Measurements from ENCODE around the gene ZDHHC14.
"Not testable (repeated sequence)": the region's sequence is repeated elsewhere in the genome, so short reads cannot be mapped to it uniquely, and the experiment has no call there.

The ZDHHC14 gene

DNA sequence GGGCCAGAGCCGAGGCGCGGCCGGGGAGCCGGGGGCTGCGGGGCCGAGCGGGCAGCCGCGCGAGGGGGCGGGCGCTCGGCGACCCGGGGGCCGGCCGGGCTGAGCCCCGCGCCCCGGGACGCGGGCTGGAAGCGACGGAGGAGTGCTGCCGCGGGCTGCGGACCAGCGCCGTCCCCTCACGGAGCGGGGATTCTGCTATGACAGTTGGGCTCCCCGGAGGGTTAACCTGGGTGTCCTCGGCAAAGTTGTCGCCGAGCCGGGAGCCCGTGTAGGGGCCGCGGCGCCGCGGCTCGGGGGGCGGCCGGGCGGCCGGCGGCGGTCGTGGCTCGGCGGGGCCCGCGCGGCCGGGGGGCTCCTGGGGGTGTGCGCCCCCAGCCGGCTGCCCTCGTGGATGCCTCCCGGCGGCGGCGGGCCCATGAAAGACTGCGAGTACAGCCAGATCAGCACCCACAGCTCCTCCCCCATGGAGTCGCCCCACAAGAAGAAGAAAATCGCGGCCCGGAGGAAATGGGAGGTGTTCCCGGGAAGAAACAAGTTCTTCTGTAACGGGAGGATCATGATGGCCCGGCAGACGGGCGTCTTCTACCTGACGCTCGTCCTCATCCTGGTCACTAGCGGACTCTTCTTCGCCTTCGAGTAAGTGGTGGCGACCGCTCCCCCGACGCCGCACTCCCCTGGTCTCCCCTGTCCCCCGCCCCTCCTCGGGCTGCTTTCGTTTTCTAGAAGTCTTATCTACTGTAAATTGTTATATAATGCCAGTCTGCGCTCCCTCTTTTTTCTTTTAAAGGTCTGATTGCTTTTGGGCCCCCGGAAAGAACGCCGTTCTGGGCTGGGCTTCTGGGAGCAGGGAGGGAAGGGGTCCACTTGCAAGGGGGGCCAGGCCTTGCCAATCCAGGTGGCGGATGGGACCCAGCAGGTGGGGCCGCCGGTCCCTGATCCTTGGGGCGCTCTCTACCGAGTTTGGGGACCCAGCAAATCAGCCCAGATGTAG is 936 bp downstream of the ZDHHC14 start:
- peak; percentile 32 to 60 for DNase-seq

GRCh38 chr6:157382821-157383220 is 1.8 kb downstream of the ZDHHC14 start:
- no peak for DNase-seq

- DNase-seq: no peak
Observed at GRCh38 chr6:157383471-157383870, 2.5 kb downstream of the ZDHHC14 start.

DNA sequence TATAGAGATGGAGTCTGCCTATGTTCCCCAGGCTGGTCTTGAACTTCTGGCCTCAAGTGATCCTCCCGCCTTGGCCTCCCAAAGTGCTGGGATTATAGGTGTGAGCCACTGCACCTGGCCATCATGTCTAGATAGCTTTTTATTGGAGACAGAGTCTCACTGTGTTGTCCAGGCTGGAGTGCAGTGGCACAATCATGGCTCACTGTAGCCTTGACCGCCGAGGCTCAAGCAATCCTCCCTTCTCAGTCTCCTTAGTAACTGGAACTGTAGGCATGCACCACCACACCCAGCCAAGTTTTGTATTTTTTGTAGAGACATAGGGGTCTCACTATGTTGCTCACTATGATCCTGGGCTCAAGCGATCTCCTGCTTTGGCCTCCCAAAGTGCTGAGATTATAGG is 4.0 kb downstream of the ZDHHC14 start:
- not testable (repeated sequence) for DNase-seq

DNA sequence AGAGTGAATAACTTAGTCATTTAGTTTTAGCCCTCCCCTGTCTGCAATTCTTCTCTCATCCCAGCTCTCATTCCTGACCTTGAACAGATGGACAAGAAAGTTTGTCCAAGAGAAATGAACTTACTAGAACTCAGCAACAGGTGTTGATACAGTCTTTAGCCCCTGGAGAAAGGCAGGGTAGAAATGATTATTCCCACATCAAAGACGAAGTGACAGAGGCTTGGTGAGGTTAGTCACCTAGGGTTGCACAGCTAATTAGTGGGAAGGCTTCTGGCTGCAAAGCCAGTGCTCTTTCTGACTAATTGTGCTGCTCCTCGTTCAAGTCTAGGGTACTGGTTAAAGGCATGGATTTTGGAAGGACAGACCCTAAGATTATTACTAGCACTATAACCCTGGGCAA is 4.5 kb downstream of the ZDHHC14 start:
- DNase-seq: no peak

DNA sequence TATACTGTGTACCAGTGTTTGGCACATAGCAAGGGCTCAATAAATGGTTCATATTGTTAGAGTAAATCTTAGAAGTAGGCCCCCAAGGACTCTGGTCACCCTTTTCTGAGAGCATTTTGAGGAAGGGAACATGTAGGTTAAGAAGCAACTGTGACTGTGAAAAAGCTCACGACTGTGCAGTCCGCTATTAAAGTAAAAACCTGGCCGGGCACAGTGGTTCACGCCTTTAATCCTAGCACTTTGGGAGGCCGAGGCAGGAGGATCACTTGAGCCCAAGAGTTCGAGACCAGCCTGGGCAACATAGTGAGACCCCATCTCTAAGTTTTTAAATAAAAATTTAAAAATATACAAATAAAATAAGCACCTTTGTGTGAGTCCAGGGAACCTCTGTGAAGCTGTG is 5.0 kb downstream of the ZDHHC14 start:
- no peak for DNase-seq

DNA sequence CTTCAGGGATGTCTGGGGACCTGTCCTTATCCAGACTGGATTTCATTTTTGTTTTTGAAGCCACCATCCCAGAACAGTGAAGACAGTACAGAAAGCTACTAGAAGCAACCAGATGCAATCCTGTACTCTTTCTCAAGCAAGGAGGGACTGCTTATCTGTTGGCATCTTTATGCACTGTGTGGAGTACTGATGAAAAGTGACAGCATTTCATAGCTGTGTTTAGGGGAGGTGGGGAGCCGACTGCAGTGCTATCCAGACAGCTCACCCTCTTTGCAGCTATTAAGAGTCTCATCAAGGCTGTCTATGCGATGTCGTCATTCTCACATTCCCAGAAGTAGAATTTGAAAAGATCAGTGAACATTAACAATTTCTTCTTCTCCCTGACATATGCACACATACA is 5.5 kb downstream of the ZDHHC14 start:
- DNase-seq: no peak

- DNase-seq: no peak
Observed at GRCh38 chr6:157388924-157389323, 7.9 kb downstream of the ZDHHC14 start.

DNA sequence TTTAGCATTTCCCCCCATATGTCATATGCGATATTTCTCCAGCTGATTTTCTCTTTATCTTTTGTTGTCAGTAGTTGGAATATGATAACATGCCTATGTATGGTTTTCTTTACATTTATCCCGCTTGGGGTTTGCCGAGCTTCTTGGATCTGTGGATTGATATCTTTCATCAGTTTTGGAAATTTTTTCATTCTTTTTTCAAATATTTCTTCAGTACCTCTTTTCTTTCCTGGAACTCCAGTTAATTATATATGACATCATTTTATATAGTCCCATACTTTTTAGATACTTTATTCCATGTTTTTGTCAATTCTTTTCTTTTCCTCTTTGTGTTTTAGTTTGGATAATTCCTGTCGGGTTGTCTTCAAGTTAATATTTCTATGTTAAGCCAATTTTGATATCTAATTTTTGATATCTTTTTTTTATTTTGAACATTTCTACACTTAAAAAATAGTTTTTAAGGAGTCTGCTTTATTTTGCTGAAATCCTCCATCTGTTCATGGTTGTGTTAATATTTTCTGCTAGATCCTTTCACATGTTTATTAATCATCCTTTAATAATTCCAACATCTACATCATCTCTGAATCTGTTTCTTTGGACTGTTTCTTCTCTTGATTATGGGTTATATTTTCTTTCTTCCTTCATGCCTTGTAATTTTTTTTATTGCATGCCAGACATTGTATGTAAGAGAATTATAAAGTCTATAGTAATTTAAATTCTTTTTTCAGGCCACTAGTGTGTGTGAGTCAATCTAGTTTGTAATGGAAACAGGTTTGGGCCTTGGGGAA is 9.5 kb downstream of the ZDHHC14 start:
- DNase-seq: no peak

DNA sequence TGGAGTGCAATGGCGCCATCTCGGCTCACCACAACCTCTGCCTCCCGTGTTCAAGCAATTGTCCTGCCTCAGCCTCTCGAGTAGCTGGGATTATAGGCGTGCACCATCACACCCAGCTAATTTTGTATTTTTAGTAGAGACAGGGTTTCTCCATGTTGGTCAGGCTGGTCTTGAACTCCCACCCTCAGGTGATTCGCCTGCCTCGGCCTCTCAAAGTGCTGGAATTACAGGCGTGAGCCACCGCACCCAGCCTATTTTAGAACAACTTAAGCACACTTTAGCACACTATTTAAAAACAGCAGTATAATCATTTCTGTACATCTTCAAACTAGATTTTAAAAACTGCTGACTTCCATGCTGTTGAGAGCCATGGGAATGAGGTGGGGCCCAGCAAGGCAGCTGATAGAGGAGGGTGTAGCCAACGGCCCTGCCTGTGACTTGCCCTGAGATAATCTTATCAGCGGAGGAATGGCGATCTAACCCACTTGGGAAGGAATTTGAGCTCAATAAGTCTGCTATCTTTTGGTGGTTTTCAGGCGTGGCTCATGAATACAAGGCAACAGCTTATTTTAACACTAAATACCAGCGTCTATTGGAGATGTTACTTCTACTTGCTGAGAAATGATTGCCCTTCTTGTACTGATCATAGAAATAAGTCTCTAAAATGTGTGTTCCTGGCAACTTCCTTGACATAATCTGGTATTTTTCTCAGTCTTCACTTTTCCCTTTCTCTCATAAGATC is 12.1 kb downstream of the ZDHHC14 start:
- DNase-seq: no peak

DNA sequence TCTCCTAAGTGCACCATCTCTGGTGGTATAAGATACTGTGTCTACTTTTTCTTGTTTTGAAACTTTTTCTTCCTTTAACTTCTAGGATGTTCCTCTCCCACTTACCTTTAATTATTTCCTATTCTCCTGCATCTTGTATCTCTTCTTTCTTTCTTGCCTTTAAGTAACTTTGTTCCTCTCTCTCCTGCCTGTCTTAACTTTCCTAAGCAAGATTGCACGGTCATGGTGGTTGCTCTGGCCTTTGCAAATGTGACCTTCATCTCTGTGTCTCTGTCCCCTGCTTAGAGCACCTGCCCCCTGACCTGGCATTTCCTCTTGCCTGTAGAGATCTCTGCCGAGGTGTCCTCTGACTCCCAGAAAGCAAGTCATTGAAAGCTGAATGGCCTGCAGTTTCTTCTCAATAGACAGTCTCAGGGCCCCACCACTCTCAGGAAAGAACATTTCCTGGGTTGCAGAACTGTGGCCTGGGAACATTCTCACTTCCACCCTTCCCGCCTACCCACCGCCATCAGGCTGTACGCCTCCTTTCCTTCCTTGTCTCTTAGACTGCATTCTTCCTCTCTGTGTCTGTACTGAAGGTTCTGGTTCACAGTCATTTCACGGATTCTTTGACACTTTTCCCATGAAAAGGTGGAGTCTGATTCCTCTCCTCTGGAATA is 12.8 kb downstream of the ZDHHC14 start:
- no peak for DNase-seq

DNA sequence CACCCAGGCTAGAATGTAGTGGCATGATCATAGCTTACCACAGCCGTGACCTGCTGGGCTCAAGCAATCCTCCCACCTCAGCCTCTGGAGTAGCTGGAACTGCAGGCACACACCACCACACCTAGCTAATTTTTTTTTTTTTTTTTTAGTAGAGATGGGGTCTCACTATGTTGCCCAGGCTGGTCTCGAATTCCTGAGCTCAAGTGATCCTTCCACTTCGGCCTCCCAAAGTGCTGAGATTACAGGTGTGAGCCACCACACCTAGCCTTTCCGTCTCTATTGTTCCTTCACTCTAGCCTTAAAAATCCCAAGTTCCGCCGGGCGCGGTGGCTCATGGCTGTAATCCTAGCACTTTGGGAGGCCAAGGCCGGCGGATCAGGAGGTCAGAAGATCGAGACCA is 14.2 kb downstream of the ZDHHC14 start:
- not testable (repeated sequence) for DNase-seq

GRCh38 chr6:157396026-157396425 is 15.0 kb downstream of the ZDHHC14 start:
- DNase-seq: no peak

DNA sequence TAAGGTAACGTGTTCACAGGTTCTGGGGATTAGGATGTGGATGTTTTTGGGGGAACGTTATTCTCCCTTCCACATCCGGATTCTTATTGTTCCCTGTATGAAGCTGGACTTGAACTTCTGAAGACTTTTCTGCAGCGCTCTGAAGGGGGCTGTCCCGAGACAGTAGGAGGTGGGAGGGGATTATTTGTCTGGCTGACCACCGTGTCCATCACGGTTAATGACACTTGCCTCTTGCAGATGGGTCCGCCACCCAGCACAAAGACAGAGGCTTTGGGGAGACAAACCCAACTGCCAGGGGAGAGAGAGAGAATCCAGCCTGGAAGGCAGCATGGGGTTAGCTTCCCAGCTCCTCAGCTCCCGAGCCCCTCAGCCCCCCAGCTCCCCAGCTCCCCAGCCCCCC is 16.7 kb downstream of the ZDHHC14 start:
- DNase-seq: no peak

DNA sequence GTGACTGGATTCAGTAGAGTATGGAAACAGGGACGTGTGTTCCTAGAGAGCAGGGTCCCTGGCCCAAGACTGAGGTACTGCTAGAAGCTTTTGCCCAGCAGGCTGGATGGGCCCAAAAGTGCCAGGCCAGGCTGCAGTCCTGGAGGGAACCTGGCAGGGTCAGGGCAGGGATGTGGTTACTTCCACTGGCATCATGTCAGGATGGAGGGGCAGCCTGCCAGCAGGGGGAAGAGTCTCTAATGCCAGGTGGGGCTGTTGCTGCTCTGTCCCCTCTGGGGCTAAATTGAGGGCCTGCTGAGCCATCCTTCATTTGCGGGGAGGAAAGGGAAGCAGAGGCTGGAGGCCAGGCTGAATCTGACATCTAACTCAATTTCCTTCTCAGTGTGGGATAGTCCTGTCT is 17.2 kb downstream of the ZDHHC14 start:
- no peak for DNase-seq

DNA sequence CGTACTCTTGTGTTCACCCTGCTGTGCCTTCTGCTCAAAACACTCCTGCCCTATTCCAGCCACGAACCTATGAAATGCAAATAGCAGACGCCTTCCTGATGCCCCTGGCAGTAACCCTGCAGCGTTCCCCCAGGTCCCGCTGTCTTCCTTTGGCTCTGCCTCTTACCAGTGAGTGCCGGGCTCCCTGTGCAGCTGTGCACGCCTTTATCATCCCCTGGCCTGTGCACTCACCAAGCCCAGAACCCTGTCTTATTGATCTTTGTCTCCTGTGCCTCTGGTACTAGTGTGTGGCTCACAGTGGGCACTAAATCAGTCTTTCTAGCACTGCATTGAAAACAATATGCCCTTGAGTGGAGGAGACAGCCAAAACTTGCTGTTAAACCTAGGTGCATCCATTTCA is 19.7 kb downstream of the ZDHHC14 start:
- DNase-seq: no peak

DNA sequence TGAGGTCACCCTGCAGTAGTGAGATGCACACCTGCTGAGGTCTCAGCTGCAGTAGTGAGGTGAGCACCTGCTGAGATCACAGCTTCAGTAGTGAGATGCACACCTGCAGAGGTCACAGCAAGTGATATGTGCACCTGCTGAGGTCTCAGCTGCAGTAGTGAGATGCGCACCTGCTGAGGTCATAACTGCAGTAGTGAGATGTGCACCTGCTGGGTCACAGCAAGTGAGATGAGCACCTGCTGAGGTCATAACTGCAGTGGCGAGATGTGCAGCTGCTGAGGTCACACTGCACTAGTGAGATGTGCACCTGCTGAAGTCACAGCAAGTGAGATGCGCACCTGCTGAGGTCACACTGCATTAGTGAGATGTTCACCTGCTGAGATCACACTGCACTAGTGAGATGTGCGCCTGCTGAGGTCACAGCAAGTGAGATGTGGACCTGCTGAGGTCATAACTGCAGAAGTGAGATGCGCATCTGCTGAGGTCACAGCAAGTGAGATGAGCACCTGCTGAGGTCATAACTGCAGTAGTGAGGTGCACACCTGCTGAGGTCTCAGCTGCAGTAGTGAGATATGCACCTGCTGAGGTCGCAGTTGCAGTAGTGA is 20.8 kb downstream of the ZDHHC14 start:
- DNase-seq: no peak

DNA sequence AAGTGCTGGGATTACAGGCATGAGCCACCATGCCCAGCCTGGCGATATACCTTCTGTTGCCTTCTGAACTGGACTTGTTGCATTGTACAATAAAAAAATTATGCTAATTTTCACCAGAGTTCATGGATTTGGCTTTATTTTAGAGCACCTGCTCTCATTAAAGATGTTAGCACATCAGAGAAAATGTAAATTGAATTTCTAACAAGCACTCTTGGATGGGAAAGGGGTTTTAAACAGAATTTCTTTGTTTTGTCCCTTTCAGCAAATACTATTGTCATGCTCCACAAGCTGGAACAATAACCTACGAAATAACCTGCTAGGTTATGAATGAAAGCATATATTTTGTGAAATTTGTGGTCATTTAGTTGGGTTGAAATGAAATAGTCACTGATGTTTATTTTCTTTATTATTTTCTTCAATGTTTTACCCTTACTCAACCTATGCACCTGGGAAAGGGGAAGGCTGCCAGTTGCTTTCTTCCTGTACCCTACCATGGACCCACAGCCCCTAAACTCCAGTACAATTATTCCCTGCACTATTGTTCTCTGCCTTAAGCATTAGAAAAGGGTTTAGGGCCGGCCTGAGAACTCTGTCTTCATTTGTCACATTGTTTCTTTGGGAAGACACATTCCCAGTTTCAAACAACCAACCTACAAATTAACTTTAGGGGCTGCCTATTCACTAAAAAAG is 22.2 kb downstream of the ZDHHC14 start:
- DNase-seq: no peak

- no peak for DNase-seq
Observed at GRCh38 chr6:157403686-157404051, 22.7 kb downstream of the ZDHHC14 start.

- no peak for DNase-seq
Observed at GRCh38 chr6:157405986-157406385, 25.0 kb downstream of the ZDHHC14 start.

- DNase-seq: no peak
Observed at GRCh38 chr6:157406661-157407060, 25.7 kb downstream of the ZDHHC14 start.

DNA sequence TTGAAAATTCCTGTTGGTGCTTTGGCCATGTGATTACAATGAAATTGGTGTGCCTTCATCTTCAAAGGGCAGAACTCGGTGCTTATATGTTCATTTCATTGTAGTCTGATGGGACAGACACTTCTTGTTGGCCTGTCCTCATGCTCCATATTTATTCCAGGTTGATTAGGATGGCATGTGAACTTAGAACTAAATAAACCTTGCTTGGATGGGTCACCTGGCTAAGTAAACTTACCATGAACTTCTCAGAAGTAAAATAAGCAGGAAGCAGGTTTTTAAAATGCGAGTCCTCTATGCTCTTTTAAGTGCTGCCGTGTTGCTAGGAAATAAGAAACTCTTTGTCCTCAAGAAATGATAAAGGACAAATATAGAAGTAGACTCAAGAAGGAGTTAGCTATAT is 26.7 kb downstream of the ZDHHC14 start:
- no peak for DNase-seq
